HCT116 (cell line): ENCODE results near the gene HOXA13. TPM values are rescaled to one million over a fixed set of nuclear protein-coding genes. Genes with fewer than 3 reads are reported as not detected.
A peak's percentile ranks its signal among the peaks of the same experiment; 100 is the strongest.

Experiments used
- ATAC-seq: fragments of 200-7000 bp; cut with Tn5 transposase; 2 replicates; pipeline ENCODE4 v1.9.1; 2020; ENCODE audit warnings: mild to moderate bottlenecking, moderate library complexity
- BruUV-seq: library from RNA; stranded (reverse); fragments of 400-500 nt; replicated peaks from 2 replicates; lab custom pipeline; 2021; lab: Mats Ljungman, UMichigan
- CTCF ChIA-PET: fragments of 300-600 bp; sonication (Branson Sonifier 250); formaldehyde crosslinking; loops from one replicate; lab custom pipeline; 2021; ENCODE audit warnings: antibody characterized with exemption; lab: Charles Lee
- POLR2A ChIA-PET: fragments of 300-600, 350-600 bp; sonication (Branson Sonifier 250); formaldehyde crosslinking; loops from one replicate; lab custom pipeline; 2021; ENCODE audit warnings: antibody characterized with exemption; lab: Charles Lee
- RAD21 ChIA-PET, 2 experiments: fragments of 300-600 bp; sonication (Branson Sonifier 250); formaldehyde crosslinking; loops; one replicate each; lab custom pipeline; 2023; ENCODE audit warnings: low total read pairs in 2 of 2; ENCODE audit not compliant: uncharacterized antibody in 2 of 2, unreplicated experiment in 2 of 2, low non-redundant PET in 1 of 2; lab: Charles Lee
- DNase-seq: peaks from one replicate; pipeline ENCODE4 v3.0.0-alpha.2; 2010; ENCODE audit warnings: low read depth, low spot score
- H2AFZ ChIP-seq: fragments of 200-600 bp; shearing (Covaris generic), sonication (generic); 2 replicates; pipeline ENCODE4 v1.6.1; 2017; ENCODE audit warnings: low read depth, mixed run types, mixed read lengths, antibody characterized with exemption, low read length; ENCODE audit not compliant: poor library complexity, severe bottlenecking
- H3K27ac ChIP-seq: 2 replicates; pipeline ENCODE4 v1.5.1; 2012; ENCODE audit warnings: low read depth, low read length
- H3K27me3 ChIP-seq: fragments of 200-600 bp; sonication (generic); 2 replicates; pipeline ENCODE4 v1.6.1; 2016; ENCODE audit warnings: mixed run types, low read length, mixed read lengths; ENCODE audit not compliant: insufficient read depth
- H3K36me3 ChIP-seq, 2 experiments: fragments of 200-500 bp in 1 of 2; fragments of 200-600 bp in 1 of 2; sonication (Bioruptor generic) in 1 of 2; sonication (generic) in 1 of 2; 2 replicates each; pipeline versions ENCODE4 v1.5.1 to v1.6.1; 2014 to 2016; ENCODE audit warnings: low read length in 2 of 2, inconsistent platforms in 1 of 2, mixed read lengths in 1 of 2, mixed run types in 1 of 2; ENCODE audit not compliant: insufficient read depth in 2 of 2, control insufficient read depth in 1 of 2
- H3K4me1 ChIP-seq, 2 experiments: fragments of 200-600 bp in 1 of 2; sonication (generic) in 1 of 2; 2 replicates each; pipeline versions ENCODE4 v1.5.1 to v1.6.1; 2012 to 2017; ENCODE audit warnings: low read length in 2 of 2, inconsistent platforms in 1 of 2, mild to moderate bottlenecking in 1 of 2, mixed read lengths in 1 of 2, mixed run types in 1 of 2, moderate library complexity in 1 of 2; ENCODE audit not compliant: insufficient read depth in 2 of 2, control insufficient read depth in 1 of 2
- H3K4me2 ChIP-seq: fragments of 200-600 bp; sonication (generic); 2 replicates; pipeline ENCODE4 v1.6.1; 2017; ENCODE audit warnings: mixed run types, low read length, mixed read lengths
- H3K4me3 ChIP-seq, 2 experiments: fragments of 200-600 bp in 1 of 2; sonication (generic) in 1 of 2; replicated peaks in 1 of 2; 2 replicates each; pipeline ENCODE4 v1.5.1; 2011 to 2016; ENCODE audit warnings: low read length in 2 of 2, control low read depth in 1 of 2, low read depth in 1 of 2, mild to moderate bottlenecking in 1 of 2, mixed read lengths in 1 of 2, mixed run types in 1 of 2
- H3K79me2 ChIP-seq: fragments of 200-600 bp; sonication (generic); 2 replicates; pipeline ENCODE4 v1.6.1; 2017; ENCODE audit warnings: mild to moderate bottlenecking, mixed run types, low read length, moderate library complexity, mixed read lengths; ENCODE audit not compliant: insufficient read depth
- H3K9ac ChIP-seq: fragments of 200-600 bp; sonication (generic); 2 replicates; pipeline ENCODE4 v1.6.1; 2016; ENCODE audit warnings: low read length, mixed read lengths
- H3K9me2 ChIP-seq: fragments of 200-600 bp; sonication (generic), shearing (Covaris generic); 2 replicates; pipeline ENCODE4 v1.6.1; 2017; ENCODE audit warnings: mixed run types, mild to moderate bottlenecking, moderate library complexity; ENCODE audit not compliant: insufficient read depth
- H3K9me3 ChIP-seq, 2 experiments: fragments of 200-500 bp in 1 of 2; fragments of 200-600 bp in 1 of 2; sonication (Bioruptor generic) in 1 of 2; sonication (generic) in 1 of 2; 2 replicates each; pipeline ENCODE4 v1.6.1; 2014 to 2017; ENCODE audit warnings: low read length in 2 of 2, mixed read lengths in 2 of 2, inconsistent platforms in 1 of 2, low read depth in 1 of 2, mild to moderate bottlenecking in 1 of 2, mixed run types in 1 of 2, moderate library complexity in 1 of 2; ENCODE audit not compliant: control insufficient read depth in 1 of 2, insufficient read depth in 1 of 2
- H4K20me1 ChIP-seq: fragments of 200-600 bp; sonication (generic), shearing (Covaris generic); 2 replicates; pipeline ENCODE4 v1.6.1; 2017; ENCODE audit warnings: mixed run types, mild to moderate bottlenecking, moderate library complexity; ENCODE audit not compliant: insufficient read depth
- CBX3 ChIP-seq: IDR thresholded peaks from 2 replicates; pipeline ENCODE4 v1.6.1; 2012; ENCODE audit warnings: low read depth
- CEBPB ChIP-seq: IDR thresholded peaks from 2 replicates; pipeline ENCODE4 v1.6.1; 2012; ENCODE audit warnings: low read depth
- ELF1 ChIP-seq: IDR thresholded peaks from 2 replicates; pipeline ENCODE4 v1.6.1; 2012; ENCODE audit warnings: low read depth, borderline replicate concordance
- EZH2 ChIP-seq: fragments of 200-600 bp; sonication (generic); IDR thresholded peaks from 2 replicates; pipeline ENCODE4 v1.6.1; 2017; ENCODE audit warnings: antibody characterized with exemption, mixed run types
- EZH2phosphoT487 ChIP-seq: fragments of 200-600 bp; IDR thresholded peaks from 2 replicates; pipeline ENCODE4 v1.6.1; 2018; ENCODE audit warnings: antibody characterized with exemption, borderline replicate concordance
- FOSL1 ChIP-seq: IDR thresholded peaks from 2 replicates; pipeline ENCODE4 v1.6.1; 2012; ENCODE audit warnings: low read depth
- JUND ChIP-seq: IDR thresholded peaks from 2 replicates; pipeline ENCODE4 v1.6.1; 2012
- POLR2AphosphoS5 ChIP-seq: IDR thresholded peaks from 2 replicates; pipeline ENCODE4 v1.6.1; 2011; ENCODE audit warnings: mild to moderate bottlenecking, low read depth, low read length, moderate library complexity
- RAD21 ChIP-seq: IDR thresholded peaks from 2 replicates; pipeline ENCODE4 v1.6.1; 2012; ENCODE audit warnings: low read depth, mild to moderate bottlenecking
- SIN3A ChIP-seq: IDR thresholded peaks from 2 replicates; pipeline ENCODE4 v1.6.1; 2012; ENCODE audit warnings: low read depth
- TCF7L2 ChIP-seq: IDR thresholded peaks from 2 replicates; pipeline ENCODE4 v1.7.0; 2011; ENCODE audit warnings: borderline replicate concordance, inconsistent platforms; ENCODE audit not compliant: insufficient read depth, insufficient read length; ENCODE audit errors: extremely low read depth
- ZFX ChIP-seq: fragments of 450-650 bp; IDR thresholded peaks from 2 replicates; pipeline ENCODE4 v1.6.1; 2017
- ZNF274 ChIP-seq: fragments of 200-500 bp; sonication (Bioruptor generic); IDR thresholded peaks from 2 replicates; pipeline ENCODE4 v1.6.1; 2014; ENCODE audit warnings: mild to moderate bottlenecking, low read depth, low read length, inconsistent platforms
- intact Hi-C: fragments of 100-400 bp; cut with micrococcal nuclease; formaldehyde crosslinking; loops from 2 replicates; pipeline ENCODE4 v1.10.0; 2022
- total RNA-seq: library from RNA; stranded (reverse); gene quantifications from one replicate; pipeline ENCODE4 v1.2.1, GENCODE V29; 2021; ENCODE audit not compliant: unreplicated experiment
- TF ChIP-seq, protein P1 (sequence below): IDR thresholded peaks from 2 replicates; pipeline ENCODE4 v1.6.1; 2011; ENCODE audit warnings: mild to moderate bottlenecking, low read length, moderate library complexity; ENCODE audit not compliant: insufficient replicate concordance; ENCODE audit errors: extremely low read depth
- TF ChIP-seq, protein P2 (sequence below), 3 experiments: fragments of 200-600 bp in 1 of 3; sonication (generic) in 1 of 3; IDR thresholded peaks in 2 of 3; conservative IDR thresholded peaks in 1 of 3; 2 replicates each; pipeline ENCODE4 v1.5.1; 2012 to 2017; ENCODE audit warnings: low read depth in 2 of 3, low read length in 2 of 3, antibody characterized with exemption in 1 of 3, borderline replicate concordance in 1 of 3, control low read depth in 1 of 3, mild to moderate bottlenecking in 1 of 3, mixed read lengths in 1 of 3, mixed run types in 1 of 3, moderate library complexity in 1 of 3; ENCODE audit not compliant: insufficient read depth in 1 of 3
- TF ChIP-seq, protein P3 (sequence below): IDR thresholded peaks from 2 replicates; pipeline ENCODE4 v1.6.1; 2012

Gene HOXA13
- total RNA-seq, 1 experiment from 2014 or later: 3.6 TPM

- Histone ChIP-seq H3K36me3 (no peaks in the 10 kb centered on the region), H3K9me3 (no peaks in the 10 kb centered on the region), H3K9me2 (no peaks in the 10 kb centered on the region)
- CTCF ChIA-PET: interaction anchor here (1.0 to 2.0 kb wide), 3 partner anchors 9 to 1265 kb away, joined by 3 to 12 read pairs (median 4); no protein-coding TSS in a partner anchor
- TF ChIP-seq EZH2phosphoT487: no peak
- TF ChIP-seq, protein P1, sequence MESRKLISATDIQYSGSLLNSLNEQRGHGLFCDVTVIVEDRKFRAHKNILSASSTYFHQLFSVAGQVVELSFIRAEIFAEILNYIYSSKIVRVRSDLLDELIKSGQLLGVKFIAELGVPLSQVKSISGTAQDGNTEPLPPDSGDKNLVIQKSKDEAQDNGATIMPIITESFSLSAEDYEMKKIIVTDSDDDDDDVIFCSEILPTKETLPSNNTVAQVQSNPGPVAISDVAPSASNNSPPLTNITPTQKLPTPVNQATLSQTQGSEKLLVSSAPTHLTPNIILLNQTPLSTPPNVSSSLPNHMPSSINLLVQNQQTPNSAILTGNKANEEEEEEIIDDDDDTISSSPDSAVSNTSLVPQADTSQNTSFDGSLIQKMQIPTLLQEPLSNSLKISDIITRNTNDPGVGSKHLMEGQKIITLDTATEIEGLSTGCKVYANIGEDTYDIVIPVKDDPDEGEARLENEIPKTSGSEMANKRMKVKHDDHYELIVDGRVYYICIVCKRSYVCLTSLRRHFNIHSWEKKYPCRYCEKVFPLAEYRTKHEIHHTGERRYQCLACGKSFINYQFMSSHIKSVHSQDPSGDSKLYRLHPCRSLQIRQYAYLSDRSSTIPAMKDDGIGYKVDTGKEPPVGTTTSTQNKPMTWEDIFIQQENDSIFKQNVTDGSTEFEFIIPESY: no peak
- TF ChIP-seq, protein P2, sequence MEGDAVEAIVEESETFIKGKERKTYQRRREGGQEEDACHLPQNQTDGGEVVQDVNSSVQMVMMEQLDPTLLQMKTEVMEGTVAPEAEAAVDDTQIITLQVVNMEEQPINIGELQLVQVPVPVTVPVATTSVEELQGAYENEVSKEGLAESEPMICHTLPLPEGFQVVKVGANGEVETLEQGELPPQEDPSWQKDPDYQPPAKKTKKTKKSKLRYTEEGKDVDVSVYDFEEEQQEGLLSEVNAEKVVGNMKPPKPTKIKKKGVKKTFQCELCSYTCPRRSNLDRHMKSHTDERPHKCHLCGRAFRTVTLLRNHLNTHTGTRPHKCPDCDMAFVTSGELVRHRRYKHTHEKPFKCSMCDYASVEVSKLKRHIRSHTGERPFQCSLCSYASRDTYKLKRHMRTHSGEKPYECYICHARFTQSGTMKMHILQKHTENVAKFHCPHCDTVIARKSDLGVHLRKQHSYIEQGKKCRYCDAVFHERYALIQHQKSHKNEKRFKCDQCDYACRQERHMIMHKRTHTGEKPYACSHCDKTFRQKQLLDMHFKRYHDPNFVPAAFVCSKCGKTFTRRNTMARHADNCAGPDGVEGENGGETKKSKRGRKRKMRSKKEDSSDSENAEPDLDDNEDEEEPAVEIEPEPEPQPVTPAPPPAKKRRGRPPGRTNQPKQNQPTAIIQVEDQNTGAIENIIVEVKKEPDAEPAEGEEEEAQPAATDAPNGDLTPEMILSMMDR (IDR thresholded peaks at IDR 0.05 in 2 of 3, conservative IDR thresholded peaks at IDR 0.05 in 1 of 3; ENCODE audit: borderline replicate concordance in 1 of 3, insufficient read depth in 1 of 3, low read depth in 2 of 3, low read length in 2 of 3): no peak
- TF ChIP-seq, protein P3, sequence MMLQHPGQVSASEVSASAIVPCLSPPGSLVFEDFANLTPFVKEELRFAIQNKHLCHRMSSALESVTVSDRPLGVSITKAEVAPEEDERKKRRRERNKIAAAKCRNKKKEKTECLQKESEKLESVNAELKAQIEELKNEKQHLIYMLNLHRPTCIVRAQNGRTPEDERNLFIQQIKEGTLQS: no peak
- no peak for TF ChIP-seq FOSL1
- no peak for TF ChIP-seq RAD21
- TF ChIP-seq ZFX: no peak
- no peak for TF ChIP-seq CBX3
- TF ChIP-seq CEBPB: no peak
- TF ChIP-seq JUND: no peak
- TF ChIP-seq EZH2: no peak
- no peak for TF ChIP-seq TCF7L2
- no peak for TF ChIP-seq ELF1
- TF ChIP-seq SIN3A: no peak
- TF ChIP-seq ZNF274: no peak
- no peak for TF ChIP-seq POLR2AphosphoS5
- TF ChIP-seq, all 23 proteins: peak for 0
- Histone ChIP-seq H3K27ac (no peak overlapping the region; the same call in 1 of the 2 replicates), H2AFZ (no peak overlapping the region), H3K4me3 (peak overlapping the region; percentile 70 to 88), H3K79me2 (peaks cover 18% of the 10 kb centered on the region), H3K4me2 (peak overlapping the region; percentile 100), H4K20me1 (no peaks in the 10 kb centered on the region), H3K27me3 (no peaks in the 10 kb centered on the region), H3K9ac (peak overlapping the region; percentile 94), H3K4me1 (peaks cover 16 to 54% of the 10 kb centered on the region in 2 experiments)
- ChIA-PET RAD21 (interaction anchor here in 1 of 2 experiments (0.5 kb wide), 1 partner anchor 146 kb away, joined by 4 read pairs; no protein-coding TSS in a partner anchor), POLR2A (interaction anchor here (0.7 to 2.0 kb wide), 2 partner anchors 11 to 938 kb away, joined by 3 to 5 read pairs; no protein-coding TSS in a partner anchor)
- intact Hi-C loops: no loop called here
- no TSS peak for BruUV-seq
- ATAC-seq (peak; percentile 3; the same call in 1 of the 2 replicates), DNase-seq (no peak)
These were observed 42.8 kb downstream of the HOXA13 start for GRCh38 chr7:27156916-27157701.
